Activated T-cell treated with anti-CD3 and anti-CD28 coated beads for 1 hour (primary cell): Measurements from ENCODE around the gene ITGA1.
"Not testable (repeated sequence)": the region's sequence is repeated elsewhere in the genome, so short reads cannot be mapped to it uniquely, and the experiment has no call there.

Experiments
- DNase-seq: peaks from one replicate; pipeline ENCODE4 v3.0.0-alpha.2; 2020; ENCODE audit warnings: low read depth

ITGA1 gene

GRCh38 chr5:52956915-52957747 lies 169.4 kb downstream of the ITGA1 start:
- DNase-seq: no peak

- DNase-seq: no peak
Observed at GRCh38 chr5:52961274-52961681, 173.6 kb downstream of the ITGA1 start.

GRCh38 chr5:52963636-52964035 lies 175.9 kb downstream of the ITGA1 start:
- no peak for DNase-seq

- DNase-seq: no peak
Observed at GRCh38 chr5:52964138-52964537, 176.4 kb downstream of the ITGA1 start.

GRCh38 chr5:52976157-52976556 lies 188.4 kb downstream of the ITGA1 start:
- not testable (repeated sequence) for DNase-seq

GRCh38 chr5:52977264-52977897 lies 189.7 kb downstream of the ITGA1 start:
- DNase-seq: no peak

- no peak for DNase-seq
Observed at GRCh38 chr5:52981507-52981906, 193.8 kb downstream of the ITGA1 start.

GRCh38 chr5:52983731-52984636 lies 196.3 kb downstream of the ITGA1 start:
- no peak for DNase-seq

- DNase-seq: no peak
Observed at GRCh38 chr5:52985306-52985705, 197.6 kb downstream of the ITGA1 start.

GRCh38 chr5:52987711-52988331 lies 200.1 kb downstream of the ITGA1 start:
- DNase-seq: no peak

GRCh38 chr5:52988335-52989024 lies 200.8 kb downstream of the ITGA1 start:
- no peak for DNase-seq

- no peak for DNase-seq
Observed at GRCh38 chr5:52989025-52989780, 201.5 kb downstream of the ITGA1 start, which contains the start of gene ITGA2. TSS of gene ITGA2 (plus strand) at chr5:52989352. CDS start at chr5:52989469, 117 bp downstream.

GRCh38 chr5:52989781-52990527 lies 202.2 kb downstream of the ITGA1 start:
- peak; percentile 10 for DNase-seq

GRCh38 chr5:52990528-52990925 lies 202.8 kb downstream of the ITGA1 start:
- DNase-seq: no peak

GRCh38 chr5:52993367-52993766 lies 205.7 kb downstream of the ITGA1 start:
- DNase-seq: no peak

- no peak for DNase-seq
Observed at GRCh38 chr5:52994266-52994665, 206.6 kb downstream of the ITGA1 start.

GRCh38 chr5:52995095-52995494 lies 207.4 kb downstream of the ITGA1 start:
- DNase-seq: no peak

- DNase-seq: no peak
Observed at GRCh38 chr5:52995914-52996313, 208.2 kb downstream of the ITGA1 start.

GRCh38 chr5:52996979-52997378 lies 209.3 kb downstream of the ITGA1 start:
- DNase-seq: no peak

GRCh38 chr5:52997424-52997823 lies 209.7 kb downstream of the ITGA1 start:
- DNase-seq: no peak
